Esophagus (tissue), 2 donors: Measurements from ENCODE around the gene FRMD8. TPM values are rescaled to one million over a fixed set of nuclear protein-coding genes. Genes with fewer than 3 reads are reported as not detected.

Experiments used
- H3K27ac ChIP-seq, 2 donors: one replicate each; pipeline ENCODE4 v1.5.1; 2013; ENCODE audit warnings: low read depth in 2 of 2, mild to moderate bottlenecking in 2 of 2, inconsistent platforms in 1 of 2, low read length in 1 of 2, moderate library complexity in 1 of 2
- H3K27me3 ChIP-seq, 2 donors: one replicate each; pipeline ENCODE4 v1.6.1; 2013; ENCODE audit warnings: low read length in 2 of 2, control low read depth in 1 of 2, mild to moderate bottlenecking in 1 of 2; ENCODE audit not compliant: insufficient read depth in 2 of 2, control insufficient read depth in 1 of 2
- H3K36me3 ChIP-seq, 2 donors: one replicate each; pipeline ENCODE4 v1.6.1; 2013; ENCODE audit warnings: low read length in 1 of 2; ENCODE audit not compliant: control insufficient read depth in 2 of 2, insufficient read depth in 2 of 2
- H3K4me1 ChIP-seq, 2 donors: one replicate each; pipeline ENCODE4 v1.6.1; 2013; ENCODE audit warnings: low read length in 1 of 2; ENCODE audit not compliant: control insufficient read depth in 2 of 2, insufficient read depth in 2 of 2
- H3K4me3 ChIP-seq, 2 donors: one replicate each; pipeline ENCODE4 v1.5.1; 2013; ENCODE audit warnings: low read length in 2 of 2, mild to moderate bottlenecking in 2 of 2, low read depth in 1 of 2, moderate library complexity in 1 of 2
- H3K9me3 ChIP-seq, 2 donors: one replicate each; pipeline ENCODE4 v1.6.1; 2013; ENCODE audit warnings: mild to moderate bottlenecking in 2 of 2, low read depth in 1 of 2, low read length in 1 of 2, moderate library complexity in 1 of 2; ENCODE audit not compliant: control insufficient read depth in 2 of 2, insufficient read depth in 1 of 2
- WGBS, 2 donors: extraction: QIAGEN DNeasy Blood & Tissue Kit; methylation state at CpG; one replicate each; pipeline ENCODE4 v1.1.7; 2013; 5-methylcytosine and 5-hydroxymethylcytosine counted together
- polyA plus RNA-seq, 2 donors: library from polyadenylated mRNA; stranded (reverse); fragments of 200-250 nt; gene quantifications; one replicate each; pipeline ENCODE4 v1.2.3, GENCODE V29; 2013
- donor health status: healthy with polysubstance abuse.
- donor health status: Bipolar disorder and iron deficiency.

FRMD8 gene
- polyA plus RNA-seq, 2 donors: 25.2 to 27.8 TPM

GRCh38 chr11:65380460-65381119, 5.8 kb upstream of the FRMD8 start:
- Histone ChIP-seq H3K36me3 (no peaks in the 10 kb centered on the region), H3K4me1 (peaks cover 5 to 22% of the 10 kb centered on the region in 2 donors), H3K27me3 (no peaks in the 10 kb centered on the region), H3K9me3 (no peaks in the 10 kb centered on the region), H3K27ac (peak overlapping the region; percentile 98 to 100), H3K4me3 (no peak overlapping the region)
- 71 to 82% methylated on average over 16 of the region's 16 CpGs for WGBS, 2 donors

- Histone ChIP-seq H3K9me3 (no peaks in the 10 kb centered on the region), H3K4me1 (peaks cover 2 to 25% of the 10 kb centered on the region in 2 donors), H3K27ac (peak overlapping the region; percentile 98 to 100), H3K4me3 (peak overlapping the region; percentile 44 to 45), H3K27me3 (no peaks in the 10 kb centered on the region), H3K36me3 (no peaks in the 10 kb centered on the region)
- WGBS, 2 donors: 3 to 4% methylated on average over 6 of the region's 6 CpGs
Measured at GRCh38 chr11:65381716-65382032, 4.8 kb upstream of the FRMD8 start.

- Histone ChIP-seq H3K27me3 (no peaks in the 10 kb centered on the region), H3K4me1 (peaks cover 2 to 25% of the 10 kb centered on the region in 2 donors), H3K36me3 (no peaks in the 10 kb centered on the region), H3K9me3 (no peaks in the 10 kb centered on the region), H3K4me3 (peak within 1 kb of the TSS; percentile 44 to 45), H3K27ac (peak within 1 kb of the TSS; percentile 98 to 100)
- 0 to 1% methylated on average over 27 of the region's 27 CpGs for WGBS, 2 donors
Measured at GRCh38 chr11:65382033-65382803, 4.2 kb upstream of the FRMD8 start, which contains the start of gene SLC25A45. TSS of gene SLC25A45 (minus strand) at chr11:65382646. CDS start at chr11:65381951, 695 bp downstream.

GRCh38 chr11:65382804-65383368, 3.6 kb upstream of the FRMD8 start:
- H3K36me3 ChIP-seq: no peaks in the 10 kb centered on the region
- peak overlapping the region; percentile 98 to 100 for H3K27ac ChIP-seq
- 11 to 12% methylated on average over 12 of the region's 12 CpGs for WGBS, 2 donors
- H3K27me3 ChIP-seq: no peaks in the 10 kb centered on the region
- H3K4me1 ChIP-seq: peaks cover 2 to 26% of the 10 kb centered on the region in 2 donors
- H3K9me3 ChIP-seq: no peaks in the 10 kb centered on the region
- peak overlapping the region; percentile 21 to 44 for H3K4me3 ChIP-seq

GRCh38 chr11:65383778-65384177, 2.7 kb upstream of the FRMD8 start:
- WGBS, 2 donors: 78 to 85% methylated on average over 6 of the region's 6 CpGs
- H3K4me3 ChIP-seq: no peak overlapping the region
- no peaks in the 10 kb centered on the region for H3K27me3 ChIP-seq
- no peaks in the 10 kb centered on the region for H3K9me3 ChIP-seq
- H3K4me1 ChIP-seq: peaks cover 2 to 31% of the 10 kb centered on the region in 2 donors
- peak overlapping the region; percentile 89 to 95 for H3K27ac ChIP-seq
- peaks cover 0 to 1% of the 10 kb centered on the region in 2 donors for H3K36me3 ChIP-seq

GRCh38 chr11:65384301-65384889, 2.0 kb upstream of the FRMD8 start:
- 73 to 74% methylated on average over 8 of the region's 8 CpGs for WGBS, 2 donors

GRCh38 chr11:65388731-65389130, 2.3 kb downstream of the FRMD8 start:
- Histone ChIP-seq H3K27me3 (no peaks in the 10 kb centered on the region), H3K4me3 (peak overlapping the region; percentile 32 to 84), H3K36me3 (peaks cover 9 to 37% of the 10 kb centered on the region in 2 donors), H3K27ac (peak overlapping the region in 1 of 2 donors; percentile 44), H3K4me1 (peaks cover 17 to 34% of the 10 kb centered on the region in 2 donors), H3K9me3 (no peaks in the 10 kb centered on the region)
- 77 to 88% methylated on average over 4 of the region's 4 CpGs for WGBS, 2 donors

More at GRCh38 chr11:65384301-65384889, 2.0 kb upstream of the FRMD8 start:
- no peaks in the 10 kb centered on the region for H3K9me3 ChIP-seq
- no peaks in the 10 kb centered on the region for H3K27me3 ChIP-seq
- H3K4me3 ChIP-seq: no peak overlapping the region
- H3K27ac ChIP-seq: peak overlapping the region; percentile 89 to 95
- peaks cover 0 to 6% of the 10 kb centered on the region in 2 donors for H3K36me3 ChIP-seq
- peaks cover 6 to 37% of the 10 kb centered on the region in 2 donors for H3K4me1 ChIP-seq

GRCh38 chr11:65389294-65389980, 3.0 kb downstream of the FRMD8 start:
- no peaks in the 10 kb centered on the region for H3K27me3 ChIP-seq
- no peaks in the 10 kb centered on the region for H3K9me3 ChIP-seq
- peak overlapping the region; percentile 49 to 58 for H3K27ac ChIP-seq
- peaks cover 9 to 44% of the 10 kb centered on the region in 2 donors for H3K36me3 ChIP-seq
- WGBS, 2 donors: 83 to 85% methylated on average over 19 to 20 of the region's 20 CpGs
- peaks cover 17 to 32% of the 10 kb centered on the region in 2 donors for H3K4me1 ChIP-seq
- H3K4me3 ChIP-seq: peak overlapping the region; percentile 32 to 84
